Measurements from ENCODE around the gene TMEM41A. TPM values are rescaled to one million over a fixed set of nuclear protein-coding genes. Genes with fewer than 3 reads are reported as not detected.

Gene TMEM41A
- total RNA-seq, 2 experiments from 2014 or later: 16.3 to 20.4 TPM

Other genes with a start within 250 kb of the TMEM41A start
- gene EHHADH, start 245.0 kb downstream of the TMEM41A start, total RNA-seq: 1 to 10 TPM; 3.8 to 4.0 TPM
- gene MAP3K13, start 135.9 kb downstream of the TMEM41A start, total RNA-seq: 10 to 100 TPM in 1 of 2 experiments, 1 to 10 TPM in 1; 9.9 to 13.9 TPM
- not detected for gene LIPH, start 53.6 kb upstream of the TMEM41A start, total RNA-seq
- gene SENP2, start 87.3 kb upstream of the TMEM41A start, total RNA-seq: 10 to 100 TPM; 28.8 to 31.4 TPM

Data from activated CD8-positive, alpha-beta memory T cell treated with anti-CD3 and anti-CD28 coated beads, Interleukin-2, amount 10 ng/mL, durations not matched to agents 7 days and 5 days (primary cell).